ENCODE measurements around the gene SBF1.
A peak's percentile ranks its signal among the peaks of the same experiment; 100 is the strongest.

The SBF1 gene

DNA sequence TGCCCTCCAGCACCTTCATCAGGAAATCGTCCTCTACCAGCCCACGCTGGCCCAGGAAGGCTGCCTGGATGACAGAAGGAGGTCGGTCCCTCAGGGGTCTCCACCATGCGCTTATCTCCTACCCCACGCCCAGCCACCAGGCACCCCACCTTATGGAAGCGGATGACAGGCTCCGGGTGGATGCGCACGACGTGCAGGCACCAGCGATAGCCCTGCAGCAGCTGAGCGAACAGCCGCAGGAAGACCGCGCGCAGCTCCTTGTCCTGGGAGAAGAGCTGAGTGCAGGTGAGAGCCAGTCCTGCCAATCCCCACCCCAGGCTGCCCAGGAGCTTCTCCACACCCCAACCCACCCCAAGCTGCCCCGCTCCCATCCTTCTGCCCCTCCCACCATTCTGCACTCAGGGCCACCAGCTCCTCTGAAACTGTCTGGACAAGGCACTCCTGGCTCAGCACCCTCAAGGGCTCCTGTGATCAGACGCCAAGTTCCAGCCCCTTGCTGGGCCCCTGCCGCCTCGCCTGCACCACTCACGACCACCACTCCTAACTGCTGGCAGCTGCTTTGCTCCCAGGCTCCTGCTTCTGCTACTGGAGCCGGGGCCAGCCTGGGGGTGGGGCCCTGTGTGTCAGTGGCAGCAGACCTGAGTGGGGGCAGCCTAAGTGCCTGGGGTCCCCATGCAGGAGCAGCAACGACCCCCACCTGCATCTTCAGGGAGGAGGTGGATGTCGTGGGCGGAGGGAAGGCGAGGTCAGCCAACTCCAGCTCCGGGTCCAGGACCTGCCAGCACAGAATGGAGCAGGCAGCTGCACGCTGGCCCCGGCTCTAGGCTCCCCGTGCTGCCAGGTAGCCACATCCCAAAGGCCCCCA lies 9.5 kb downstream of the SBF1 start:
- DNase-seq: no peak

DNA sequence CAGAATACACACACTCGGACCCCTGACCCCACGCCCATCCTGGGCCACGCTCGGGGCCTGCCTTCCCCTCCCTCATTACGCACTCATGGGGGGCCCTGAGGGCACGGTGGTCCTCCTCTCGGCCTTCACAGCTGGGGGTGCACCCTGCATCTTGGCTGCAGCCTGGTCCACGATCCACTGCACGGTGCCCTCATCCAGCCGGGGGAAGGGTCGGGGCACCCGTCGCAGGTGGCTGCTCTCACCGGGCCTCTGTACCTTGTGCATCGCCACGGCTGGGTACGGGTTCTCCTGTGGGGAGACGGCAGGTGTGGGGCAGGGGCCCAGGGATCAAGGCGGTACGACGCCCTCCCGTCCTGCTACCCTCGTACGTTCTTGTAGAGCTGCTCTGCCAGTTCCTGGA lies 10.4 kb downstream of the SBF1 start:
- no peak for DNase-seq

DNA sequence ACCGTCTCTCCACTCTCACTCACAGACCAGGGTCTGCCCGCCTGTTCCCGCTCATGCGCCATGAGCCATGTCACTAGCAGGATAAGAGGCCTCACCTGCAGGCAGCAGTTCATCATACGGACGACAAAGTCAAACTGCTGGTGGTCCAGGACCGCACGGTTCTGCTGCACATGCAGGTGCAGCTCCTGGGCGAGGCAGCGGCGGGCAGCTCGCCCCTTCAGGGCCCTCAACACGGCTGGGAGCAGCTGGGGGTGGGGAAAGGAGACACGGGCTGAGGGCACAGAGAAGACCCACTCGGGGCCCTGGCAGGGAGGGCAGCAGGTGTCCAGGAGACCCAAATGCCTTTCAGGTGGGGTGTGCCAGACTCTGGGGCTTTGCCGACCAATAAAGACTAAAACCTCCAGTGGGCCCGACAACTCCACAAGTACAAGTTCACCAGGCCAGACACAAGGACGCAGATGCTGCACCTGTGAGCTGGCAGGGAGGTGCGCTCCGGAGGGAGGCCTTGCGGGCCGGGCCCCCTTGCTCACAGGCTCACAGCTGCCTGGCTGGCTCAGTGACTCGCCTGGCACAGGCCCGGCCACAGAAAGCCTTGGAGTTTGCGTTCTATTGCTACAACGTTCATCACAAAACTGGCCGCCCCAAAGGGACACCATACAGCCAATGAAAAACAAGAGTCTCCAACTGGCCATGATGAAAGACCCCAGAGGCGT lies 11.5 kb downstream of the SBF1 start:
- DNase-seq: no peak

DNA sequence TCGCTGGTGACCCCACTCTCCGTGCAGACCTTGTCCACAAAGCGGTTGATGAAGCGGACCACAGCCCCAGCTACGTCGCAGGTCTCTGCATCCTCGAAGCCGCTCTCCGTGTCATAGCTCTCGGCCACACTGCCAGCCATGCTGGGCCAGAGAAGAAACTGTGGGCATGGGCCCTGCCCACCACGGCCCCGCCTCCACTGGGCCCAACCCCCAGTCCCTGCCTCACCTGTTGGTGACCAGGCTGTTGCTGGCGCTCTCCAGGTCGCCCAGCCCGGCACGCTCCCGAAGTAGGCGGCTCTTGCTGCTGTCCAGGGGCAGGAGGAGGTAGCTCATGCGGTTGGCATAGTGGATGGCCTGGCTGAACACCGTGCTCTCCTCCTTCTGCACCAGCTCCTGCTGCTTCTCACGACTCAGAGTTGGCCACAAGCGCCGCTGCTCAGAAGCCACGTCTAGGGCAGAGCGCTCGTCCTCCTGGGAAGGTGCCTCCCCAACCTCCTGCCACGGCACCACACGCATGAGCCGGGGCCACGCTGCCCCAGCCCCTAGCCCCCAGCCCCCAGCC lies 12.8 kb downstream of the SBF1 start:
- no peak for DNase-seq

DNA sequence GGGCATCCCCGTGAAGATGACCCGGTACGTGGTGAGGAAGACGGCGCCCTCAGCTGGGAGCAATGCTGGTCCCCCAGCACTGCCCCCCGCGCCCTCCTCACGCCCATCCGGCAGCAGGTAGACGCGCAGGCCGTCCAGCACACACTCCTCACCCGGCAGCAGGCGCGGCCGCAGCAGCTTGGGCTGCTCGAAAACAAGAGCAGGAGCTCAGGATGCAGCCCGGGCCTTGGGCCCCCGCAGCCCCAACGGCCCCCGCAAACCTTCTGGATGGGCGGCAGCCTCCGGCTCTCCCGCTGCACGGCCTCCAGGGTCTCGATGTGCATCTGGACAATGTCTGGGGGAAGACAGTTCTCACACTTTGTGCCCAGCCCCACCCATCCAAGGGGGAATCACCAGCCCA lies 13.3 kb downstream of the SBF1 start:
- DNase-seq: no peak

DNA sequence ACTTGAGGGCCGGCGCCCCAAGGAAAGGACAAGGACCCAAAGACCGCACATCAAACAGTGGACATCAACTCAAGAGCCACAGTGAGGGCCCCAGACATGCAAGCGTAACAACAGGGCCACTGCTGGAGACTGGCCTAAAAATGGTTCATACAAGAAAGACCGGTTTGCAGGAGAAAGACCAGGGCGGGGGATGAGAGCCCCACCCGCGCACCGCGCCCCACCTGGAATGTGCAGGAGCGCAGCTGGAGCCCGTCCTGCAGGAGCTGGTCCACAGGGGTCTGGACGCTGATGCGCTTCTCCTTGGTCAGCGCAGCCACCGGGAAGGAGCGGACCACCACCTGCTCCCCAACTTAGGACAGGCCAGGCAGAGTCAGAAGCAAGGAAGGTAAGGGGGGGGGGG lies 13.9 kb downstream of the SBF1 start:
- no peak for DNase-seq

DNA sequence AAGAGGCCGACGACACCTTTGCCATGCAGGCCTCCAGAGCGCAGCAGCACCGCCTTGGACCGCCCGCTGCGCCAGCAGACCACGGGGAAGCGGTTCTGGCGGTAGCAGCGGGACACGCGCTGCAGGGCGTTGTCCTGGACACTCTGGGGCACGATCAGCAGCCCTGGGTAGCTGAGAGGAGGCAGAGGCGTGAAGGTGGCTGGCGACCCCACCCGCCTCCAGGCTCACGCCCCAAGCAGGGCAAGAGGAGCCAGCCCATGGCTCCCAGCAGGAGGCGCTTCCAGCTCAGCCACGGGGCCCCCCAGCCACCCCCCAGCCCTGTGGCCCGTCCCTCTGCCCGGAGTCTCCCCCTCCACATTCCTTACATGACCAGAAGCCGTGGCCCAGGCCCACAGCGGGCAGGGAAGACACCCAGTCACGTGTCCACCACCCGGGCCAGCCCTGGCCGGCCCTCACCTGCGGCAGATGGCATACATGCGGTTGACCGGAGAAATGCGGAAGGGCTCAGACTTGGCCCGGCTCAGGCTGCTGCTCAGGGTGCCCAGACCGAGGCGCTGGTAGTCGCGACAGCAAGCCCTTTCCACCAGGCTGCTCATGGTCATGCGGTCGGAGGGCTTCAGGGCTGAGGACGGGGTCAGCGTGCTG lies 15.2 kb downstream of the SBF1 start:
- DNase-seq: no peak

DNA sequence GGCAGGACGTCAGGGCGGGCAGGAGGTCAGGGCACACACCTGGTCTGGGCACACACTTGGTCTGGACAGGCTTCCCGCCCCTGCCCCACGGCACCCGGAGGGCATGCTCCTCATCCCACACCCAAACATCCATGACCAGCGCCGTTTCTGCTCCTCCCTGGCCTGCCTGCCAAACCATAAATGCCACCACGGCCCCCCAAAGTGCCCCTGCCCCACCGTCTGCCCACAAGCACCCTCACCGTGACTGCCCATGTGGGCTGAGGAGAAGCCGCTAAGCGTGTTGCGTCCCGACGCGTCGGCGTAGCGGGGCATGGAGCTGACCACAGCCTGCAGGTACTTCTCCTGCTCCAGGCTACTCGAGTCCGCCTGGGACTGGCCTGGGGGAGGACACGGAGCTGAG lies 15.8 kb downstream of the SBF1 start:
- DNase-seq: no peak

DNA sequence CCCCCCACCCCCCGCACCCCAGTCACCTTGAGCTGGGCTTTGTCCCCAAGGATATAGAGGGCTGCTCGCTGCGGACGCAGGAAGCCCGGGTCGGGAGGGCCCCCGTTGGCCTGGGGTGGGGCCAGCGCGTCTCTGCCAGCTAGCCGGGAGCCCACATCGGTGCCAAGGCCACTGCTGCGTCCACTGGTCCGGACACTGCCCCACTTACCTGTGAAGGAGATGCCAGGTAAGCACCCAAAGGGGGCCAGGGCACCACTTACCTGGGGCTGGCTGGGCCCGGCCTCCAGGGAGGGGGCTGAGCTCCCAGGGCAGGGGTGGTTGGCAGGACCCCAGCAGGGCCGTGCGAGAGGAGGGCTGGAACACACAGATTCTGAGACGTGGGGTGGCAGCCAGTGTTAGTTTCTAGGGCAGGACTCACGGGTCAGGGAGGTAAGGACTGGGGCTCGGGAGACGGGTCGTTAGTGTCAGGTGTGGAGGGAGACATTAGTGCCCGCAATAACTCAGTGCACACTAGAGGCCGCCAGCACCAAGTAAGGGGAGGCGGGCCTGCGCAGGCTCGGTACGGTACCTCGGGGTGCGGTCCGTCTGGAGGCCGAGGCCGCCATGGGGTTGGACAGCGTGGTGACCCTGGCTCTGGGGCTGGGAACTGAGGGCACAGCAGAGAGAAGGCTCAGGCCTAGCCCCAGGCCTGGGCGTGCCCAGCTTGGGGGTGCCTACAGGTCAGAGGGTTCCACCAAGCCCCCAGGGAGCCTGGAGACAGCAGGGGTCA lies 18.2 kb downstream of the SBF1 start:
- no peak for DNase-seq

DNA sequence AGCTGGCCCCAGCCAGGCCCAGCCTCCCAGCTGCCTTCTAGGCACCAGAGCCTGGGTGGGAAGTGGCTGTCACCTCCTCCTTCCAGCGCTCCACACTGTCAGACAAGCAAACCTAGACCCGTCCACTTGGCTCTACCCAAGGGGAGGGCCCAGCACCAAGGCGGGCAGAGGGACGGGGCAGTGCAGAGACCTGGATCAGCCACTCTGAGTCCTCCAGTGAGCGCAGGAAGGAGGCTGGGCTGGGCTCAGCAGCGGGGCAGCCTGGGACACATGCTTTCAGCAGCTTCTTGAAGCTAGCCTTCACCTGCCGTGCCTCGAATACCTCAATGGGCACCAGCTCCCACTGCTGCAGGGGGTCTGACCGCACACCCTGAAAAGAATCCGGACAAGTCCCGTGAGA lies 18.8 kb downstream of the SBF1 start:
- no peak for DNase-seq

DNA sequence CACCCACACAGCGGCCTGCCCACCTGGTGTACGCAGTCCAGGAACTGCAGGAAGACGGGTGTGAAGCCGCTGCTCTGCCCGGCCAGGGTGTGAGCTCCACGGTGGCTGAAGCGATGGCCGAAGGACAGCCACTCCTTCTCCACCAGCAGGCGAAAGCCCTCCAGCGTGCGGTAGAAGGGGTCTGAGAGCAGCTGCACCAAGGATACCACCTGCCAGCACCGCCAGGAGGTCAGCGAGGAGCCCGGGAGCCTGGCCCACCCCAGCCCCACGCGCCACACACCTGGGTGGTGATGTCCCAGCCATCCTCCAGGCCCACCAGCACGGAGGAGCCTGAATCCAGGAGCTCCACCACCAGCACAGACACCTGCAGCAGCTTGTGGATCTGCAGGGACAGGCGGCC lies 19.6 kb downstream of the SBF1 start:
- DNase-seq: no peak

DNA sequence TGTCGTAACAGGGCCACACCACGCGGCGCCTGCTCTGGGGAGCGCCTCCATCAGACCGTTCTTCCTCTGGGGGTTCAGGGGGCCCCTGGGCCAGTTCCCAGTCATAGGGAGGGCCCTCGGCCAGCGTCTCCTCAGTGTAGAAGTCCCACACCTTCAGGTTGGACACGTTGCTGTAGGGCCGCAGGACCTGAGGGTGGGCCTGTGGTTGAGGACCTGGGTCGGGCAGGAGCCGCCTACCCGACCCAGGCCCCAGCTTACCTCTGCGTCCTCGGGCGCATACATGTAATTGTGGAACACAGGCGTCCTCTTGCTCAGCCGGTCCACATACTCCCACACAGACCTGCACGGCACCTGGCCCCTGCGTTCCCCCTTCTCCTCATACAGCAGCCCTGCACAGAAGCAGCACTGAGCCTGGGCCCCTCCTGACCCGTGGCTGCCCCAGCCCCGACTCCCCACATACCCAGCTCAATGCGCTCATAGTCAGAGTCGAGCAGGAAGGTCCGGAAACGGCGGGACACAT lies 20.2 kb downstream of the SBF1 start:
- no peak for DNase-seq

DNA sequence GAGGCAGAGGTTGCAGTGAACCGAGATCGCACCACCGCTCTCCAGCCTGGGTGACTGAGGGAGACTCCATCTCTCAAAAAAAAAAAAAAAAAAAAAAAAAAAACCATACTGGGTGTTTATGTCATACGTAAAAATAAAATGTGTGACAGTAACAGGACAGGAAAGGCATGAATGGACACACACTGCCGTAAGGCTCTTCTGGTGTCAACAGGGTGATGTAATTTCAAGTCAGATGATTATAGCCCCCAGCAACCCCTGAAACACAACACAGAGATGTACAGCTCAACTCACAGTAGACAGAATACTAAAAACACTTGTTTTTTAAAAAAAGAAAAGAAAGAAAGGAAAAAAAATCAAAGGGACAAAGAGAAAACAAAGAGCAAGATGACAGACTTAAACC lies 22.2 kb downstream of the SBF1 start:
- no peak for DNase-seq

DNA sequence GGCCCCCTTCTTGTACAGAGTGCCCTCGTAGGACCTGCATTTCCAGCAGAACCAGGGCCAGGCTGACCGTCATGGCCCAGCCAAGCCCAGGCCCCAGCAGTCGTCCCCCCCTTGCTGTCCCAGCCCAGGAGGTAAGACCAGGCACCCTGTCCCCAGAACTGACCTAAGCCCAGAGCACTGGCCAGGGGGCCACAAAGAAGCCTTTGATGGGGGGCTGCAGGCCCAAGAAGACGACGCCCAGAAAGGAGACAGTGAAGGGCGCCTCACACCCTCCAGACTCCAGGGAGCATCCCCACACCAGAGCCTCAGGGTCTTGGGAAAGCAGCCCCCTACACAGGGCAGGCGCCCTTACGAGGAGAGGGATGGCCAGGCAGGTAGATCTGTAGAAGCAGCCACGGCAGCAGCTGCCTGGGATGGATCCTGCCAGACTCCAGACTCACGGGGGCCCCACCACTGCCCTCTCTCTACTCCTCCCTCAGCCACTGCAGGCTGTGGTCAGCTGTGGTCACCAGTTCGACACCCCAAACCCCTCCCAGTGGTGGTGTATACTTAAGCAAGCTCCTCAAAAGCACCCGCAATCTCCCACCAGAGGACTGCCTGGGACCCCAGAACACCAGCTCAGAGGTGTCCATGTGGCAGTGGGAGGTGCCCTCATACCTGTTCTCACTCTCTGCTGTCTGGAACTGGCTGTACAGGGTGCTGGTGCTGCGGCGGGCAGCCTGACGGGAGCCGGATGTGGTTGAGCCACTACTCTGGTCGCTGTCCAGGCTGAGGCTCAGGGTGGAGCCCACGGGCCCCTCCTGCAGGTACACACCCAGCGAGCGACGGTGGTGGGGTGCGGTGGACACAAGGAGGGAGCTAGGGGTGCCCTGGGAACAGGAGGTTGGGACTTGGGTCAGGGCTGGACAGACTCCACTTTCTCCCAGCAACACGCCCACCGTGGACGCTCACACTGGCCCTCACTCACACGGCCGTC lies 27.0 kb downstream of the SBF1 start:
- no peak for DNase-seq

DNA sequence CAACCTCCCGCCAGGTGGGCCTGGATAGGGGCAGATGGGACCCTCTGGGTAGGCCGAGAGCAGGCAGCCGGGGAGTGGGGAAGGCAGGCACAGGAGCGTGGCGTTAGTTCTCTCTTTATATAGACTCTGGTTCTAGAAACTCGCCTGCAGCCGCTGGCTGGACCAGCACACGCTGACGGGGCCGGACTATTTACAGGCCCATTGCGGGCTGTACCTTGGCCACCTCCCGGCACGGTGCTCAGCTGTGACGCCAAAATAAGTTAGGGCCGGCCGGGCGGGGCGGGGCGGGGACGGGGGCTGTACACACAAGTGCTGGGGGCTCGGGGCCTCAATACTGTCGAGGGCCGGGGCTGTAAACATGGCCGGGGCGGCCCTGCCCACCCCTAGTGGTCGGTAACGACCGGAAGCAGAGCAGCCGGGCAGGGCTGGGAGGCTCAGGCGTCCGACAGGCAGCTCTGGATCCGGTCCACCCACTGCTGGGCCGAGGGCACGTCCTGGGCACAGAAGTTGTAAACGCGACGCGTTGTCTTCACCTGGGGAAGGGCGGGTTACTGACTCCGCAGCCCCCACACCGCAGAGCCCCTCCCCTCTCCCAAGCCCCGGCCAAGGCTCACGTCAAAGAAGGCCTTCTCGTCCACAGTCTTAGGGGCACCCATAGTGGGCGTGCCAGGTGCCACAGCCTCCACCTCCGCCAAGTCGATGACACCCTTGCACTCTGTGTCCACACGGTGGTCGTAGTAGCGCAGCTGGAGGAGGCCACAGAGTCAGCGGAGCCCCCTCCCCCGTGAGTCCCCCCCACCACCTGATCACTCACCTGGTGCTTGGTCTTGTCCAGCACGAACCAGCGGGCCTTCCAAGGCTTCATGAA lies 27.9 kb downstream of the SBF1 start:
- DNase-seq: no peak

DNA sequence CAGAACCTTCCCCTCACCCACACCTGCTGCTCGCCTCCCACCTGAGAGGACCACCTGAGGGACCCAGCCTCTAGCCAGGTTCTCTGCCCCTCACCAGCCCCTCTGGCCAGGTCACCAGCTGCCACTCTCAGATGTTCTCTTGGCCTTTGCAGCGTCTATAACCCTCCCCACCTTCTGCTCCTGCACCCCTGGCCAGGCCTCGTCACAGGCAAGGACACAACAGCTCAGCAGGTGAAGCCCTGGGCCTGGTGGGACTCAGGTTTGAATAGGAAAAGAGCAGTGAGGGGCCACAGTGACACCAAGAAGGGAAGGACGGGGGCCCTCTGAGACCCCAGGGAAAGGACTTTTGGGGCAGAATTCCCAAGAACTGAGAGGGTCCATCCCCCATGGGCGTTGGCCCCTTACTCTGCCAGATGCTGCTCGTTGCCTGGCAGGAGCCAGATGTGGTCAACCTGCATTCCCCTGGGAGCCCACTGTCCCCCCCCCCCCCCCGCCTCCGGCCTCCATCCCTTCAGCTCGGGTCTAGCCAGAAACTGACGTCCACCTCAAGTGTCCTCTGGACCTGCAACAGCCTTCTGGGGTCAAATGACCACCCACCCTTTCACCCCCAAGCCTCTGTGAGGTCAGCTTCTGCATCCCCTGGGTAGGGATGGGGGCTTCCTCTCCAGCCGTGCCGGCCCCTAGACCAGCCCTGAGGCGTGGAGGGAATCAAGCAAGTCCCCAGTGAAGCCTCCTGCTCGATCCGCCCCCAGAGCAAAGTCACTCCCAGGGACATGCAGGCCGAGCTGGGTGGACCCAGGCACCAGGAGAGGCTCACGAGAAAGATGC lies 28.7 kb downstream of the SBF1 start:
- DNase-seq: no peak

DNA sequence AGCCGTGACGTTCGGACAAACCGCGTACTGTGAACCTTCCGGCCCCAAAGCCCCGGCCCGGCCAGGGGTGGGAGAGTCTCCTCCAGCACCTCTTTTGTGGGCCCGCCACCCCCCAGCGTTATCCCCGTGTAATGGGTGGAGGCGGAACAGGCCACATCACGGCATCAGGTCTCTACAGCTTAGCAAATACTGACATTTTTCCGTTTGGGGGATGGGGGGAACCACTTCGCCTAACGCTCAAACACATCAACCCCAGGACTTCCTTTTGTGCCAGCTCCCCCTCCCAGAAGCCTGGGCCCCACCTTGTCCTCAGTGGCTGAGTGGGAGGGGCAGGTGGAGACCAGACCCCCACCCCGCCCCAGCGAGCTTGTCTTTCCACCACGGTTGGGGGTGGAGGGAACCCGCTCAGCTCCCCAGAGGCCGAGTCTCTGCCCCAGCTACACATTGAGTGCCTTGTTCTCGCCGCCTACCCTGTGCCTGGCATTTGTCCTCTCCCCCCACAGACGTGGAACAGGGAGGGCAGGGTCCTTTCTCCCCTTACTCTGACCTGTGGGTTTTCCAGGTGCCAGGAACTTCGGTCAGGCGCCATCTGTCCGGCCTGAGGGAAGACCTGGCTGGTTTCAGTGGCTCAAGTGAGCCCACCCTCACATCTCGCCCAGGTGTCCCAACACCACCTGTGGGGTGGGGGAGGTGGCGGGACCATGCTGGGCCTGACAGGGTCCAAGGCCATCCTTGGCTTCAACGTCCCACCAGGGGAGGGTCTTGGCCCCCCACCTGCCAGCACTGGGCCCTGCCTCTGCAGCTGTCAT lies 29.6 kb downstream of the SBF1 start:
- peak; percentile 50 for DNase-seq

DNA sequence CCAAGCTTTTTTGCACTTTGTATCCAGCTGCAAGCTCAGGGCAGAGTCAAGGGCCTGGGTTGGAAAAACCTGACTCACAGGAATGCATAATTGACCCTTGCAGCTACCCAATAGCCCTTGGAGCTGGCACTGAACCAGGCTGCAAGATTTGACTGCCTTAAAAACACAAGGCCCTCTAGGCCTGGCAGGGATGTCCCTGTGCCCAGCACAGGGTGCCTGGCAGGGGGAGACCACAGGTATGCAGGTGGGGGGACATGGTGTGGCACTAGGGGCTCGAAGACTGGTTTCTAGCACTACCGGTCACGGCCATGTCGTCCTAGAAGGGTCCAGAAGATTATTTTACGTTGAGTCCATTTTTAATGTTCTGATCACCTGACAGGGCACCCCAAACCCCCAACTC lies 30.2 kb downstream of the SBF1 start:
- DNase-seq: no peak
